DND-41 (cell line): Measurements from ENCODE around the gene NOXRED1.

ENCODE experiments used
- ATAC-seq: fragments of 200-7000 bp; cut with Tn5 transposase; 3 replicates; pipeline ENCODE4 v1.9.1; 2021; ENCODE audit warnings: low read depth; ENCODE audit not compliant: insufficient read depth
- DNase-seq: peaks from one replicate; pipeline ENCODE4 v3.0.0-alpha.2; 2020
- H2AFZ ChIP-seq: 2 replicates; pipeline ENCODE4 v1.6.0; 2012; ENCODE audit warnings: low read depth, low read length
- H3K27ac ChIP-seq: 2 replicates; pipeline ENCODE4 v1.5.1; 2012; ENCODE audit warnings: low read length, inconsistent platforms
- H3K27me3 ChIP-seq: fragments of 200-600 bp; sonication (generic); 2 replicates; pipeline ENCODE4 v1.6.0; 2012; ENCODE audit warnings: low read length, mild to moderate bottlenecking, inconsistent platforms; ENCODE audit not compliant: insufficient read depth, poor library complexity
- H3K36me3 ChIP-seq: 2 replicates; pipeline ENCODE4 v1.5.1; 2012; ENCODE audit warnings: low read length, inconsistent platforms; ENCODE audit not compliant: insufficient read depth
- H3K4me1 ChIP-seq: 2 replicates; pipeline ENCODE4 v1.5.1; 2012; ENCODE audit warnings: mild to moderate bottlenecking, low read length; ENCODE audit not compliant: insufficient read depth
- H3K4me2 ChIP-seq: 2 replicates; pipeline ENCODE4 v1.6.0; 2012; ENCODE audit warnings: mild to moderate bottlenecking, moderate library complexity, low read length, inconsistent platforms; ENCODE audit not compliant: insufficient read depth
- H3K4me3 ChIP-seq, 2 experiments: fragments of 200-600 bp in 1 of 2; shearing (Covaris generic) in 1 of 2; 2 replicates each; pipeline ENCODE4 v1.5.1; 2012 to 2016; ENCODE audit warnings: inconsistent platforms in 2 of 2, low read length in 2 of 2, mild to moderate bottlenecking in 2 of 2, low read depth in 1 of 2, moderate library complexity in 1 of 2
- H3K79me2 ChIP-seq: 2 replicates; pipeline ENCODE4 v1.6.0; 2012; ENCODE audit warnings: low read length, inconsistent platforms; ENCODE audit not compliant: insufficient read depth
- H3K9ac ChIP-seq: 2 replicates; pipeline ENCODE4 v1.6.0; 2012; ENCODE audit warnings: low read depth, mild to moderate bottlenecking, inconsistent platforms, low read length, moderate library complexity
- H3K9me3 ChIP-seq: 2 replicates; pipeline ENCODE4 v1.5.1; 2012; ENCODE audit warnings: low read length, moderate library complexity, mild to moderate bottlenecking, inconsistent platforms; ENCODE audit not compliant: insufficient read depth, severe bottlenecking
- H4K20me1 ChIP-seq: 2 replicates; pipeline ENCODE4 v1.6.0; 2012; ENCODE audit warnings: low read length; ENCODE audit not compliant: insufficient read depth
- EZH2 ChIP-seq: IDR thresholded peaks from 3 replicates; pipeline ENCODE4 v1.6.1; 2012; ENCODE audit warnings: borderline replicate concordance, low read depth, mild to moderate bottlenecking, moderate library complexity, low read length, inconsistent platforms; ENCODE audit not compliant: severe bottlenecking
- TF ChIP-seq, protein P1 (sequence below): IDR thresholded peaks from 2 replicates; pipeline ENCODE4 v1.5.1; 2012; ENCODE audit warnings: borderline replicate concordance, low read length, moderate library complexity, mild to moderate bottlenecking; ENCODE audit not compliant: poor library complexity, severe bottlenecking; ENCODE audit errors: extremely low read depth

NOXRED1 gene

DNA sequence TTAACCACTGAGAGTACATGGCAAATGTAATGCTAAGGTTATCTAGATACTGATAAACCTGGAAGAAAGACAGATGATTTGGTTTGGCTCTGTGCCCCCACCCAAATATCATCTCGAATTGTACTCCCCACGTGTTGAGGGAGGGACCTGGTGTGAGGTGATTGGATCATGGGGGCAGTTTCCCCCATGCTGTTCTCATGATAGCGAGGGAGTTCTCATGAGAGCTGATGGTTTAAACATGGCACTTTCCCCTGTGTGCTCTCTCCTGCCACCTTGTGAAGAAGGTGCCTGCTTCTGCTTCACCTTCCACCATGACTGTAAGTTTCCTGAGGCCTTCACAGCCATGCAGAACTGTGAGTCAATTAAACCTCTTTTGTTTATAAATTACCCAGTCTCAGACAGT, 14.2 kb downstream of the NOXRED1 start:
- Histone ChIP-seq H3K9ac (no peak overlapping the region), H2AFZ (0 out of 2 replicates have a peak overlapping the region, but pooled peaks have one; percentile 17), H4K20me1 (no peaks in the 10 kb centered on the region), H3K4me3 (no peak overlapping the region), H3K9me3 (no peaks in the 10 kb centered on the region), H3K36me3 (no peaks in the 10 kb centered on the region), H3K27ac (no peak overlapping the region), H3K4me2 (no peak overlapping the region), H3K4me1 (no peaks in the 10 kb centered on the region), H3K27me3 (no peaks in the 10 kb centered on the region), H3K79me2 (no peaks in the 10 kb centered on the region)
- no peak for TF ChIP-seq EZH2
- TF ChIP-seq, protein P1, sequence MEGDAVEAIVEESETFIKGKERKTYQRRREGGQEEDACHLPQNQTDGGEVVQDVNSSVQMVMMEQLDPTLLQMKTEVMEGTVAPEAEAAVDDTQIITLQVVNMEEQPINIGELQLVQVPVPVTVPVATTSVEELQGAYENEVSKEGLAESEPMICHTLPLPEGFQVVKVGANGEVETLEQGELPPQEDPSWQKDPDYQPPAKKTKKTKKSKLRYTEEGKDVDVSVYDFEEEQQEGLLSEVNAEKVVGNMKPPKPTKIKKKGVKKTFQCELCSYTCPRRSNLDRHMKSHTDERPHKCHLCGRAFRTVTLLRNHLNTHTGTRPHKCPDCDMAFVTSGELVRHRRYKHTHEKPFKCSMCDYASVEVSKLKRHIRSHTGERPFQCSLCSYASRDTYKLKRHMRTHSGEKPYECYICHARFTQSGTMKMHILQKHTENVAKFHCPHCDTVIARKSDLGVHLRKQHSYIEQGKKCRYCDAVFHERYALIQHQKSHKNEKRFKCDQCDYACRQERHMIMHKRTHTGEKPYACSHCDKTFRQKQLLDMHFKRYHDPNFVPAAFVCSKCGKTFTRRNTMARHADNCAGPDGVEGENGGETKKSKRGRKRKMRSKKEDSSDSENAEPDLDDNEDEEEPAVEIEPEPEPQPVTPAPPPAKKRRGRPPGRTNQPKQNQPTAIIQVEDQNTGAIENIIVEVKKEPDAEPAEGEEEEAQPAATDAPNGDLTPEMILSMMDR = peak; percentile 36
- ATAC-seq (no peak), DNase-seq (no peak)

DNA sequence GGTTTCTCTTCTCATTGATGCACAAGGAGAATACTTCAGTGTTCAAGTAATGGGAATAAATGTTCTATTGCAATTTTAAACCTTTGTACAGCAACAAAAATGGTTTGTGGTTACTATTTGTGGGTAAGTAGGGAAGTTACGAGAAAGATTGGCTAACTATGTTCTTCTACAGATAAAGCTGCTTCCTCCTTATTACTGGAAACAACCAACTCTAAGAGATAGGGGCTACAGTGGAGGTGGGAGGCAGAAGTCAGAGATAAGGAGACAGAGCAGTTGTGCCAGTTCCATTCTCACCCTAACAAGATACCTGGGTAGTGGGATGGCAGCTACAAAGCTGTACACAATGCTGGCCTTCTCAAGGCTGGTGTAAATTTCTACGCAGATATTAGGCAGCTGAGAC, 16.2 kb downstream of the NOXRED1 start:
- Histone ChIP-seq H3K4me1 (no peaks in the 10 kb centered on the region), H3K4me2 (no peak overlapping the region), H3K4me3 (no peak overlapping the region), H3K36me3 (no peaks in the 10 kb centered on the region), H3K9me3 (no peaks in the 10 kb centered on the region), H3K27ac (no peak overlapping the region), H2AFZ (no peak overlapping the region), H3K9ac (no peak overlapping the region), H3K27me3 (no peaks in the 10 kb centered on the region), H4K20me1 (no peaks in the 10 kb centered on the region), H3K79me2 (no peaks in the 10 kb centered on the region)
- no peak for ATAC-seq
- no peak for DNase-seq
- TF ChIP-seq, protein P1 = no peak
- no peak for TF ChIP-seq EZH2

DNA sequence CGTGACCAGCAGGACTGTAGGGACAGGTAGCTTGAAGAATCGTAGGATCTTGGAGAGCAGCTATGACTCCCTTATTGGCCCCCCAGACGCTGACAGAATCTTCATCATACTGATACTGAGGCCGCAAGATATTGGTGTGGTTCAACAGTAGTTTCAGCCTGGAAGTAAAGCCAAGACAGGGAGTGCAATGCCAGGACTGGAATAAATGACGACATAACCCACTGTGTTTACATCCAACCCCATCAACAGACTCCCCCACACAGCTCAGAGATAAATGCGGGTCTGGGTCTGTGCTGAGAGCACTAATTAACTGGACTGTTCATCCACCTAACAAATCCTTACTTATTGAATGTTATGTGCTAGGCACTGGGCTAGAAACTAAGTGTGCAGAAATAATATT, 16.6 kb downstream of the NOXRED1 start:
- H3K27ac ChIP-seq = no peak overlapping the region
- no peaks in the 10 kb centered on the region for H3K9me3 ChIP-seq
- H3K36me3 ChIP-seq = no peaks in the 10 kb centered on the region
- no peaks in the 10 kb centered on the region for H3K79me2 ChIP-seq
- no peaks in the 10 kb centered on the region for H3K4me1 ChIP-seq
- H3K9ac ChIP-seq = no peak overlapping the region
- H2AFZ ChIP-seq = no peak overlapping the region
- no peaks in the 10 kb centered on the region for H4K20me1 ChIP-seq
- H3K27me3 ChIP-seq = no peaks in the 10 kb centered on the region
- H3K4me2 ChIP-seq = no peak overlapping the region
- H3K4me3 ChIP-seq = no peak overlapping the region
- no peak for DNase-seq
- ATAC-seq = no peak
- TF ChIP-seq, protein P1 = no peak
- TF ChIP-seq EZH2 = no peak

DNA sequence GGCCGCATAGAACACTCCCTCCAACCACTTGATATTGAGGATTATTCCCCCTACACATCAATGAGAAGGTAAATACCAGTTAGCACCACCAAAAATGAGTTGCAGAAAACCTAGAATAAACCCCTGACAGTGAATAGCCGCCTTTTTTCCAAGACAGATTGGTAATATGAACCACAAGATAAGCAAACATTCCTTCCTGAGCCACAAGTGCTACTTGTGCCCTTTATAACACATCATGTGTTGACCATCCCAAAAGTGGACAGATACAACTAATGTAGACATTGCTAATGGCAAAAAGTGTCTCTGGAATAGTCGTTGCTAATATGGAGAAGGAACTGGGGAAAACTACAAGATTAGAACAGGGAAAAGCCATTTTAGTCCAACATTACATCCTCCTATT, 17.2 kb downstream of the NOXRED1 start:
- Histone ChIP-seq H4K20me1 (no peaks in the 10 kb centered on the region), H3K27ac (no peak overlapping the region), H3K4me2 (no peak overlapping the region), H3K79me2 (no peaks in the 10 kb centered on the region), H3K36me3 (no peaks in the 10 kb centered on the region), H3K9ac (no peak overlapping the region), H3K27me3 (no peaks in the 10 kb centered on the region), H3K4me1 (no peaks in the 10 kb centered on the region), H3K9me3 (no peaks in the 10 kb centered on the region), H2AFZ (no peak overlapping the region), H3K4me3 (no peak overlapping the region)
- ATAC-seq (no peak), DNase-seq (no peak)
- no peak for TF ChIP-seq EZH2
- TF ChIP-seq, protein P1 = no peak
